SHP77 treated with DMSO at 0.1 percent for 48 hours (cell line): ENCODE data around the gene ZBED4.

Experiments used
- DNase-seq: peaks from one replicate; lab custom pipeline; 2025; lab: John Stamatoyannopoulos, UW

Gene ZBED4

DNA sequence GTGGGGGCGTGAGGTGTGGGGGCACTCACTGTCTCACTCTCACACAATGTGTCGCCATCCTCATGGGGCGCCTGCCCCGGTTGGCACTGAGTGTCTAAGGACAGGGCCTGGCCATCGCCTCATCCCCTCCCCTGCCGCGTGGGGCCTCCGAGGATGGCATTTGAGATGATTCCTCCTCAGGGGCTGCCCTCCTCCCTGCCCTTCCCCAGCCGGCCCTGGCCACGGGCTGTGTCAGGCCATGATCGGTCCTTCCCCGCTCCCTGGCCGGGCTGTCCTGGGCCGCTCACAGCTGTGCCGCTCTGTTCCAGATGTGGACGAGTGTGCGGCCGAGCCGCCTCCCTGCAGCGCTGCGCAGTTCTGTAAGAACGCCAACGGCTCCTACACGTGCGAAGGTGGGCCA, 69.3 kb downstream of the ZBED4 start:
- no peak for DNase-seq

DNA sequence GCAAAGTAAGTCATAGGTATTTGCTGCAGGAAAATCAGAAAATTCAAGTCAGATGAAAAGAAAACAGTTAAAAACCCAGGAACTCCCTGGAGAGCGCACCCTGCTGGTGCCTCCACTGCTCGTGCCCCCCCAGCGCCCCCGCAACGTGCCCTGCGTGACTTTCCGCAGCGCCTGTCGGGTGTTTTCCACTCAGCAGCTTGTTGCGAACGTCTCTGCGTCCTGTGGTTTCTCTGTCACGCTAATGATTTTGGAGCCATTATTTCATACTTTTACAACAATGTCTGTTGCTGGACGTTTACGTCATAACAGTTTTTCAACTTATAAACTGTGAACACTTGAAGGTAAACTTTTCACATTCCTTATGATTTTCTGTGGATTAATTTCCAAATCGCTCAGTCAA, 69.8 kb downstream of the ZBED4 start:
- DNase-seq, result no peak

DNA sequence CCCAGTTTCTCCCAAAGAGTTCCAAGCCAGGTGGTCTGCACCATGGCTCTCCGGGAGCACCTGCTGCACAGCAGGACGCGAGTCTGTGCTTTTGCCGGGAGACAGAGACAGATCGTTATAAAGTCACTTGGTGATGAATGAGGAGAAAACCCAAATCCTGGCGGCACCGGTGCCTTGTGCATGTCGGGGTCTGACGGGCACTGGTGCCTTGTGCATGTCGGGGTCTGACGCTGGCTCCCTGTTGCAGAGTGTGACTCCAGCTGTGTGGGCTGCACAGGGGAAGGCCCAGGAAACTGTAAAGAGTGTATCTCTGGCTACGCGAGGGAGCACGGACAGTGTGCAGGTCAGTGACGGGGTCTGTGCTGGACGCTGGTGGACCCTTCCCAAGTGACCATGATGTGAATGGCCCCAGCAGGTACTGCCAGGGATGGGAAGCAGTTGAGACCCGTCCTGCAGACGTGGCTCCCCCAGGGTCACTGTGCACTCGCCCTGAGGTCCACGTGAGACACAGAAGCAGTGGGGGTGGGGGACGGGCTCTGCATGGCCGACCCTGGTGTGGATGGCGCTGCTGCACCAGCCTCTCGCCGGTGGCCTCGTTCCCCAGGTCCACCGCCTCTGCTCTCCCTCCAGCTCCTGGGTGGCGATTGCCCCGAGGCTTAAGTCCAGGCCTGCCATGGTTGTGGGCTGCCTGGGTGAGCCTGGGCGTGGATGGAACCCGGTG, 70.6 kb downstream of the ZBED4 start:
- DNase-seq, result no peak

DNA sequence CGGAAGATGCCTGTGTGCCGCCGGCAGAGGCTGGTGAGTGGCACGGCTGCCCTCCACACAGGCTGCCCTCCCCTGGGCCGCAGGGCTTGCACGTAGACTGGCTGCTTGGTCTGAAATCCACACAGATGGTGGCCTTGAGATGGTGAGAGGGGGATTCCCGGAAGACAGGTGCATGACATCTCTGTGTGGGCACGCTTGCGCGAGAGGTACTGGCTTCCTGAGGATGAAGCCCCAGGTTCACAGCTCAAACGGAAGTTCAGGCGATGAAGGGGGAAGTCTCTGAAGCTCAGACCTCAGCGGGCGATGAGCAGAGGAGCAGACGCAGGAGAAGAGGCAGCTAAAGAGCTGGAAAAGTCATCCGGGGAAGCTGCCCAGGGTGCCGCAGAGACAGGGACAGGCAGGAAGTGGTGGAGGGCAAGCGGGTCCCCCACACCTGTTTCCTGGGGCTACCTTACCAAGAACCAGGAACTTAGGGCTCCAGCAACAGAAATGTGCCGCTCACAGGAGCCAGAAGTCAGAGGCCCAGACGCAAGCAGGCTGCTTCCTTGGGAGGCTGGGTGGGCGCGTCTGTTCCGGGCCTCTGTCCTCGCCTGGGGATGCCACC, 72.0 kb downstream of the ZBED4 start:
- DNase-seq, result no peak

DNA sequence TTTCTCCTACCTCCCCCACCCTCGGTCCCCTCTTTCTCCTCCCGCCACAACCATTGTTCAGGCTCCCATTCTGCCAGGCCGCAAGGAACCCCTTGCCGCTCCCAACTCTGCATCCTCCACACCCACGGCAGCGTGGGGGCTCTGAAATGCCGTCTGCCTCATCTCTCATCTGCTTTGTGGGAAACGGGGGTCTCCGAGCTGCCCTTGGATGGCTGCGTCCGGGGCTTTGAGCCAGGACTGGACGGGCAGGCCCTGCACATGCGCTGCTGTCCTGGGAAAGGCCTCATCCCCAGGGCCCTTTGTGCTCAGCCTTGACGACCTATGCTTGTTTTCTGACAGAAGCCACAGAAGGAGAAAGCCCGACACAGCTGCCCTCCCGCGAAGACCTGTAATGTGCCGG, 73.3 kb downstream of the ZBED4 start:
- DNase-seq, result no peak

DNA sequence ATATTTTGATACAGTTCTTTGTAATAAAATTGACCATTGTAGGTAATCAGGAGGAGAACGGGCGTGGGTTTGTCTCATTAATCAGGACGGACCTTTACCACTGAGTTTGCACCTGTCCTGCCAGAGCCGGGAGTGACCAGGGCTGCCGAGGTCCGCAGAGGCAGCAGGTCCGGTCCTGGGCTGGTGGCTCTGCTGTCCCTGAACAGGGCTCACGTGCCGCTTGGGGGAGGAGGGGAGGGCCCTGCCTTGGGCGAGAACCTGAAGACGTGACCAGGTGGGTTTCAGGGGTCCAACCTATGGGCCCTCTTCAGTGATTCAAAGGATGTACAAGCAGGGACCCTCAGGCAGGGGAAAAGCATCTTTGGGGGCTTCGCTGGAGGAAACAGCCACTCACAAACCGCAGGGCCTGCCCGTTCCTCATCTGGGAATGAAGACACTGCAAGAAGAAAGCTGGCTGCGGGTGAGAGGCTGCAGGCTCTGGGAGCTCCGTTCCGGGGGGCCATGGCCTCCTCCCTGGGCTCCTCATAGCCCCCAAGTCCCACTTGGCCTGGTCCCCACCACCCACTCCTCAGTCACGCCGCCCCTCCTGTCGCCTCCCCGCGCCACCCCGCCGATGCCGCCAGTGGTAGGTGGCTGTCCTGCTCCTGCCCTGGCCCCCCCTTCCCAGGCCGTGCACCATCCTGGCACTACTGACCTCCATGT, 74.0 kb downstream of the ZBED4 start:
- DNase-seq, result no peak

DNA sequence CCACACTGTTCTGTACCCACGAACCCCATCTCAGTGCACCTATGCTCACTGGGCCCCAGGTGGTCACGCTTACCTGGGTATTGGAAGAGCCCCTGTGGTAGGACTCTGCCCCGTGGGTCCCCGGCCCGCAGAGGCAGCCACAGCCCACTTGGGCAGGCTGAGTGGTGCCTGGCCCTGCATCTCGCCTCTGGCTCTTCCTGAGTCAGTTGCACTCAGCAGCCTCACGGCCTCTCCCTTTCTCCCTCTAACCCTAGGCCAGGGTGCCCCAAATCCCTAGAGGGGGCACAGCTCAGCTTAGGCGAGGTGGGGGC, 74.5 kb downstream of the ZBED4 start:
- DNase-seq, result no peak

DNA sequence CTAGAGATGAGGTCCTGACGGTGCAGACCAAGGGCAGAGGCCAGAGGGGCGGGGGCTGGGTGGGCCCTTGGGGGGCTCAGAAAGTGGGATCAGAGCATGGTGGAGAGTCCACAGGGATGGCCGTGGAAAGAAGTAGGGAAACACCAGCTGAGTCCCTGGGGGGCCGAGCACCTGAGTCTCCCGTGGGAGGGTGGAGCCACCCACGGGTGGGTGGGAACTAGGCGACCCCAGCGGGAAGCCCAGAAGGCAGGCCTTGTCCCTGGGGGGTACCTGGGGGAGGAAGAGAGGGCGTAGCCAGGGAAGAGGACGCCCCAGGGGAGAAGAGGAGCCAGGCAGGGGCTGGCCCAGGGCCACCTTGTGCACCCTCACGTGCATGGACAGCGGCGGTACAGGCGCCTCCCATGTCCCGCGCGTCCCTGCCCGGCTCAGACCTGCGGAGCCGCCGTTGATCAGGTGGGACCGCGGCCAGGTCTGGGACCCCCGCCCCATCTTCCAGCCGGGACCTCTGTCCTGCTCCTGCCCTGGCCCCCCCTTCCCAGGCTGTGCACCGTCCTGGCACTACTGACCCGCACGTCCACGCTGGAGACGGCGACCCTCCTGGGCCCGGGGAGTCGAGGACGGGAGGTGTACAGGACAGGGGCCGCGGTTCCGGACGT, 75.0 kb downstream of the ZBED4 start:
- DNase-seq, result no peak

DNA sequence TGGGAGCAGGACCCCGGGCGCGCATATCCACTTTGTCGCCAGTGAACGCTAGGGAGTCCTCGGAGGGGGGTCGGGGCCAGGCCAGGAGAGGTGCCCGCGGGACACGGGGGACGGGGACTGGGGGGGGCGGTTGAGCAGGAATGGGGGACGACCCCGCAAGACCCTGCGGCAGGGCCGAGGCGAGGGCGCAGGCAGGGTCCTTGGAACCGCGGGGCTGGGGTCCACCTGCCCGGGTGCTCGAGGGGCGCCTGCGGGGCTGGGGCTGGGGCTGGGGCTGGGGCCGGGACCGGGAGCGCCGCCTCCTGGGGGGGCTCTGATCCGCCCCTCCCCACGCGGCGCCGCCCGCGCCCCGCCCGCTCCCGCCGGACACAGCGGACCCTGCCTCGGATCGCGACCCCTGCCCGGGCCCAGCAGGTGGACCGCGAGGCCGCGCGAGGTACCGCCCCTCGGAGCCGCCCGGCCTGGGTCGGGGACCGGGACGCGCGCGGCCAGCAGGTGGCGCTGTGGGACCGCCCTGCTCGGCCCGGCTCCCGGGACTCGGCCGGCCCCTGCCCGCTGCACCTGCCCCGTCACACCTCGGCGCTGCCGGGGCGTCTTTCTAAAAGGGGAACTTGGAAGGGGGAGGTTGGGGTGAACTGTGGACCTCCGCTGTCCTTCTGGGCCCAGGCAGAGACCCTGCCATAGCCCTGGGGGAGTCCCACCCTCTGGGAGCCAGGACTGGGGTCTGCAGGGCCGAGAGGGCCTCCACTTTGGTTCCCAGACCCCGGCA, 75.8 kb downstream of the ZBED4 start:
- DNase-seq, result no peak

DNA sequence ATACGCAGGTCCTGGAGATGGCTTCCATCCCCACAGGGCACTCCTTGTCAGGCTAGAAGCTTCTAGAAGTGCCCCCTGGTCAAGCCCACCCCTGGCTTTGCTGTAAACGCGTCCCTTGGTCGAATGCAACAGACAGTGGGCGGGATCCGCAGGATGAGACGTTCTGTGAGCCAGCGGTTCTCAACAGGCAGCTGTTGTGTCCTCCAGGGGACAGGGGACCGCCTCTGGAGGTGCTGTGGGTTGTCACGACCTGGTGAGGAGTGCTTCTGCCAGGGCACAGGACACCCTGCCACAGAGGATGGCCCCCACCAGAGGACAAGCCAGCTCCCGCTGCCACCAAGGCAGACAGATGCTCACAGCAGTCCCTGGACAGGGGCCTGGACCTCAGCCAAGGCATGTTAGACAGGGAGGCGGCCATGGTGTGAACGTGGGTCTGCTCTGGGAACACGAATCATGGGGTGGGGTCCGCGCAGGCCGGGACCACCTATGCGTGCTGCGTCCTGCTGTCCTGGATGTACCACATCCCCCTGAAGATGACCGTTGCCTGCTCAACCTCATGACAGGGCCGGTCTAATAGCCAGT, 76.4 kb downstream of the ZBED4 start:
- DNase-seq, result no peak

DNA sequence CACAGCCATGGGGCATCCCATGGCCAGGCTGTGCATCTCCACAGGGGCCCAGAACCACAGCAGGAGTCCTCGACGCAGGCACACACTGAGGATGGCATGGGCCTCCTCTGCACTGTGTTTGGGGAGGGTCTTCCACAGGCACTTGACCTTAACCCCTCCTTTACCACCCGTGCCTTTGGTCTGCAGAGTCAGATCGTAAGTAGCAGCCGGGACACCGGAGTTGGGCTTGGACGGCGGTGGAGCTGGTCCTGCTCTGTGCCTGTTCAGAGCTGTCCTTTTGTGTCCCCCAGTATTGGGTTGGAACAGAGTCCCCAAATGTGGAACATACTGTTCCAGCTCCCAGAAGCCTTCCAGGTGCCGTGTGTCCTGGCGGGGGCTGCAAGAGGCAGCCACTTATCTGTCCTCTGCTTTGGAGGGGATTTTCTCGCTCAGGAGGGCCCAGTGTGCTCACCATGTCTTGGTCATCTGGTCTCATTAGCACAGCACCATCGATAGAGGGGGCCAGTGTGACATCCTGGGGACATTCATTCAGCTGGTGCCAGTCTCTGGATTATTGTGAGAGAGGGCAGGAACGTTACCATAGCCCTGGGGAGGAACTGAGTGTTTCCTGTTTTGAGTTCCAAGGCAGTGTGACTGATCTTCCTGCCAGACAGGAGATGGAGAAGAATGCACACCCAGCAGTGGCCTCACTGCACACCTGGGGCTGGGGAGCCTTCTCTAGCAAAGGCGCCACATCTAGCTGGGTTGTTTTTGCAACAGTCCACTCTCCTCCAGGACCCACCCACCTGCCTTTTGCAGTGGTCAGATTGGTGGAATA, 77.2 kb downstream of the ZBED4 start:
- peak; percentile 70 for DNase-seq

DNA sequence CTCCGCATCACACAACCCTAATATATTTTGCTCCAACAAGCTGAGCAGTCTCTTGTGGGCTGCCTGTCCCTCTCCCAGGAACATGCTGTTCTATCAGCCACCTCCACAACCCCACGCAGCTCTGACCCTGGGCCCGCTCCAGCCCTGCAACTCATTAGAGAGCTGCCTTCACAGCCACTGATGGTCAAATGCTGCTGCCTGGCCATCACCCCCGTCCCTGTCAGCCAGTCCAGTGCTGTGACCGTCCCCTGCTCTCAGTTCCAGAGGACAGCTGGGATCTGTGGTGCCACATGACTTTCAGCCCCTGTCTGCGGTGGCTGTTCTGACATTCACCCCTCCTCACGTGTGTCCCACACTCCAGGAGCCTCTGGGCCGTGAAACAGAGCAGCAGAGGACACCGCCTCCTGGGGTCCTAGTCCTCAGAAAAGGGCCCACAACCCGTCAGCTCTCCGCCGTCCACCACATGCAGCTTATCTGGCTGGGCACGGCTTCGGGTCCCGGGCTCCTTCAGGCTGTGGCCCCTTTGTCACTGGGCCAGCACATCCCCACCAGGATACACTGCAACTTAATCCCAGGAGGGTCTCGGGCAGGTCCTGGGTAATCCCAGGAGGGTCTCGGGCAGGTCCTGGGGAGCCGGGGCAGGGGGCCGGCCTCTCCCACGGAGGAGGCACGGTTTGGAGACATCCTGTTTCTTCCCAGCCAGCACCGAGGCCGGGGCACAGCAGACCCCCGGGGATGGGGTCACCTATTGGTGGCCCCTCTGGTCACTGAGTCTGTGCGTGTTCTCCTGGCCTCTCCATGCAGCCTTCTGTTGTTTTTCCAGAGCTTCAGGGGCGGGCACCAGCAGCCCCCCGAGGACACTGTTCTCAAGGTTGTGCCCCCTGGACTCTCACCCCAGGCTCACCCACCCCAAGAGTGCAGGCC, 79.9 kb downstream of the ZBED4 start:
- DNase-seq, result no peak

DNA sequence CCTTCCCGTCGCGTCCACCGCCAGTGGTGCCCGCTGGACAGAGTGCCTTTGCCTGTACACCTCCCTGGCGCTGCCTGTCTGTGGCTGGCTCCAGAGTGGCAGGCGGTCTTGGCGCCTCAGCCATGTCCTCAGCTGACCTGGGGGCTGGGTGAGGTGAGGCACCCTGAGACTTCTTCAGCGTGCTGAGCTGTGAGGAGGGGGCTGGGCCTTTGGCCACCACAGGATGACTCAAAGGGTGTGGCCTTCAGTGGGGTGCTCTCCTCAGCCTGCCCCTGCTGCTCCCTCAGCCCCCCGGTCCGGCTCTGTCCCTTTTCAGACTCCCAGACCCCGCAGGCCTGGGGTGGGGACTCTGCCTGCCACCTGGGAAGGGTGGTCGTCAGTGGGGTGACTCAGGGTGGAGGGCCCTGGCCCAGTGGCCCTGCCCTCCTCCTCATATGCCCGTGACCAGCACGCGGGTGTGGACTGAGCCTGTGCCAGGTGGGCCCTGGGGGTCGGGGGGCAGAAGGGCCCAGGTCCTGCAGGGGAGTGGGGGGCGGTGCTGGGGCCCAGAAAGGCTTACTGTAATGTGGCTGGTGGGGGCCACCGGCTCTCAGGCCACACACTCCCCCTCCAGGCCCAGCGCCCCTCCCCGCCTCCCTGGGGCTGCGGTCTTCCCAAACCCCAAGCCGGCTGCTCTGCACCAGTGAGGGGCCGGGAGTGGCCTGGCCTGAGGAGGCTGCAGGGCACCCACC, 80.7 kb downstream of the ZBED4 start:
- no peak for DNase-seq

DNA sequence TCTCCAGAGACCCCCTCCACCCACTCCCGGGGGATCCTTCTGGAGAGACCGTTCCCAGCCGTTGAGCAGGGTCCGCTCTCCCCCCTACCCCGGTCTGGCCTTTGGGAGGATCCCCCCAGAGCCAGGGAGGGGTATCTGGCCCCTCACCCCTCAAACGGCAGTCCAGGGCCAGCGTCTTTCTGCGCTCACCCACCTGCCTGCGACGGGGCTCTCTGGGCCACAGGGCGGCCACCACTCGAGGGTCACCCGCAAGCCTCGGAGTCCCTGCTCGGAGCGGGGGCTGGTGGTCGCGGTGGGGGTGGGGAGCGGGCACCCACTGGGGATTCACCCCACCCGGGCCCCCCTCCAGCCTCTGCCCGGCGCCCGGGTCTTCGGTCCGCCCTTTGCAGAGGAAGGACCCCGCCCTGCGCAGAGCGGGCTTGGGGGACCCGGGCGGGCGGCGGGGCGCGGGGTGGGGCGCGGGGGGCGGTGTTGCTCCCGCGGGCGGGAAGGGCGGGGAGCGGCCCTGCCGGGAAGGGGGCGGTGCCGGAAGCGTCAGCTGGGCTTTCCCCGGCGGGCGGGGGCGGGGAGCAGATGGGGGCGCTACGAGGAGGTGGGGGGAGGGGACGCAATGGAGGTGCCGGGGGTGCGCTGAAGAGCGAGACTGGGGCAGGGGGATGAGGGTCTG, 81.4 kb downstream of the ZBED4 start:
- DNase-seq, result no peak

DNA sequence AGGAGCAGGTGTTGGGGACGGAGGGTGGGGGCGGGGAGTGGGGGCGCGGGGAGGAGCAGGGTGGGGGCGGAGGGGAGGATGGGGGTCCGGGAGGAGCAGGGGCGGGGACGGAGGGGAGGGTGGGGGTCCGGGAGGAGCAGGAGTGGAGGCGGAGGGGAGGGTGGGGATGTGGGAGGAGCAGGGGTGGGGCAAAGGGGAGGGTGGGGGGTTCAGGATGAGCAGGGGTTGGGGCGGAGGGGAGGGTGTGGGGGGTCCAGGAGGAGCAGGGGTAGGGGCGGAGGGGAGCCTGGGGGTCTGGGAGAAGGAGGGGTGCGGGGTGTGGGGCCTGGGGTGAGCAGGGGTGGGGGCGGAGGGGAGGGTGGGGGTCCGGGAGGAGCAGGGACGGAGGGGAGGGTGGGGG, 81.9 kb downstream of the ZBED4 start:
- no peak for DNase-seq

DNA sequence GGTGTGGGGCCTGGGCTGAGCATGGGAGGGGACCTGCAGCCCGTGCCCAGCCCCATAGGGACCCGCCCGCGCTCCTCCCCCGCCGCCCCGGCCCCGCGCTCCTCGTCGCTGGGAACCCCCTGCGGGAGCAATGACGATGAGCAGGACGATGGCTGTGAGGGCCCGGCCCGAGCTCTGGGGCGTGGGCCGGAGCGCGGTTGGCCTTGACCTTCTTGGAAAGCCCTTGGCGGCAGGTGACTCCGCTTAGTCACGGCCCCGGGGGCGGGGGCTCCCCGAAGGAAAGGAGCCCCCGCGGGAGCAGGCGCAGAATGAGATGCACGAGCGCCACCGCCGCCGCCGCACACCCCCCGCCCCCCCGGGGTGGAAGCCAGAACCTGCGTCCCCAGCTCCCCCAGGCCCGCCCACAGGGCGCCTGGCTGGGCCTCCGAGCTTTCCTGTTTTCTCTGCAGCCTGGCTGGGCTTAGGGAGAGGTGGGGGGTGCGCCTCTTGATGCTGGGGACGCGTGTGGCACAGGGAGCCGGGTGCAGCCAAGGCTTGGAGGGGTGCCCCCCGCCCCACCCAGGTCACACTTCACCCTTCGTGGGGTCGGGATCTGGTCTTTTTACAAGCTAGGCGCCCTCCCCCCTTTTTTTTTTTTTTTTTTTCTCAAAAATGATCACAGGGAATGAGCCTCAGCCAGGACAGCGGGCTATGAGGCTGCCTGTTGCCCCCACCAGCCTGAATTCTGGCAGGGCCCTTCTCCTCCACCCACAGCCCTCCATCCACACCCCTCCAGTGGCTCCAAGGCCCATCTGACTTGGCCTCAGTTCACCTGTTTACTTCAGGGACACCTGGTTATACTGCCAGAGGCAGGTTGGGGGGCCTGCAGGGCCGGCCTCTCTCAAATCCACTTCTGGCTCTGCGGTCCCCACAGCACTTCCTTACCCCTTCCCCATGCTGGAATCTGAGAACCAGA, 82.7 kb downstream of the ZBED4 start:
- peak; percentile 10 for DNase-seq

DNA sequence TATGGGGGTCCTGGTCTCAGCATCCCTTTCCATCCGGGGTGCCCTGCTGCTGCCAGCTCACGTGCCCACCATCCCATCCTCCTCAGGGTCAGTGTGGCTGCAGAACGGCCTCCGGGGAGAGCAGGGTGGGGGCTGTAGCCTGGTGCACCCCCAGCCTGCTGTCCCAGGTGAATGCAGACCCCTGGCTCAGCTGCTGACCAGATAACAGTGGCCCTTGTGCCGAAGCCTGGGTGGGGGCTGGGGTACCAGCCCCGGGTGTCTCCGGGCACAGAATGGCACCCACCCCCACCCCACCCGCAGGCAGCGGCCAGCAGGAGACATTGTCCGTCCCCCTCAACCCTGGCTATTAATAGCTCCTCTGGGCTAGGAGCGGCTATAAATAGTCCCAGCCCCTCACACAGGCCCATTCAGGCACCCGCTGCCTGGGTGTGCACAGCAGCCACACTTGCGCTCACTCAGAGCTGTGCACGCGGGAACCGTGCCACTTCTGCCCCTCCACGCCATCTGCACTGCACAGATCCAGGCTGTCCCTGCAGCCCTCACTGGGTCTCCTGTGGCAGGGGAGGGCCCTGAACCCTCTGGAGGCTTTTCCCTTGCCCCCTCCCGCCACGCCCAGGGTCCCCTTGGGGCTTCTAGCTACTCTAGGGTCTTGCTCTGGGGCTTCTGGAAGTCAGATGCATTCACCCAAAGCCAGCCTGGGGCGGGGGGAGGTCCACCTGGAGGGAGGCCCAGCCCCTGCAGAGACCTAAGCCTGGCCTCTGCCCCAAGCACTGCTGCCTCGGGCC, 83.5 kb downstream of the ZBED4 start:
- no peak for DNase-seq
